Adrenal gland (tissue), 5 donors: Measurements from ENCODE around the gene LMF1.

ENCODE experiments used
- CTCF ChIP-seq, 6 experiments: fragments of 450-650 bp in 4 of 6; fragments of 200-600 bp in 2 of 6; sonication (generic) in 1 of 6; IDR thresholded peaks; 1 replicate in 5 of 6; 2 replicates in 1 of 6; pipeline versions ENCODE4 v1.5.1 to v1.8.0; 2016 to 2021; ENCODE audit warnings: antibody characterized with exemption in 6 of 6, mild to moderate bottlenecking in 2 of 6, moderate library complexity in 1 of 6
- POLR2A ChIP-seq, 2 donors: fragments of 450-650 bp; IDR thresholded peaks; one replicate each; pipeline ENCODE4 v1.6.1; 2017; ENCODE audit warnings: antibody characterized with exemption in 2 of 2, mild to moderate bottlenecking in 2 of 2, moderate library complexity in 1 of 2
- donor health status: DM: no; HTN: no; CAD: no.

DNA sequence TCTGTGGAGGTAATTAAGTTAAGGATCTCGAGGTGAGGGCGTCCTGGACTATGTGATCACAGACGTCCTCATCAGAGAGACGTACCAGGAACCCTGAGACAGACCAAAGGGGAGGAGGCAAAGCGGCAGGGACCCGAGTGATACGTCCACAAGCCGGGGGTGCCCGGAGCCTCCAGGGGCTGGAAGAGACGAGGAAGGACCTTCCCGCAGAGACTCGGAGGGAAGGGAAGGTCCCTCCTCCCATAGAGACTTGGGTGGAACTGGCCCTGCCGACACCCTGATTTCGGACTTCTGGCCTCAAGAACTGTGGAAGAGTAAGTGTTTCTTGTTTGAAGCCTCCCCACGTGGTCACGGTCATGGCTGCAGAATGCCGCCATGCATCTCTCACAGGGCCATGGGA is 30.8 kb downstream of the LMF1 start:
- no peak for TF ChIP-seq CTCF (IDR thresholded peaks at IDR 0.05)
- no peak for TF ChIP-seq POLR2A (IDR thresholded peaks at IDR 0.05)
